ENCODE results near the gene VMP1.

VMP1 gene

GRCh38 chr17:59829217-59830006, 122.0 kb downstream of the VMP1 start:
- DNase-seq (ENCODE audit: insufficient read length, low spot score) (no peak), FAIRE-seq (no peak)
- TF ChIP-seq CTCF (IDR thresholded peaks at IDR 0.05; ENCODE audit: insufficient read depth, missing control alignments): no peak

- DNase-seq (ENCODE audit: insufficient read length, low spot score): no peak
- FAIRE-seq: no peak
Measured at GRCh38 chr17:59830007-59830630, 122.7 kb downstream of the VMP1 start.

GRCh38 chr17:59830846-59831486, 123.5 kb downstream of the VMP1 start:
- TF ChIP-seq CTCF (IDR thresholded peaks at IDR 0.05; ENCODE audit: insufficient read depth, missing control alignments): no peak
- no peak for DNase-seq (ENCODE audit: insufficient read length, low spot score)
- no peak for FAIRE-seq

More at GRCh38 chr17:59830007-59830630, 122.7 kb downstream of the VMP1 start:
- no peak for TF ChIP-seq CTCF (IDR thresholded peaks at IDR 0.05; ENCODE audit: insufficient read depth, missing control alignments)

- no peak for FAIRE-seq
- no peak for TF ChIP-seq CTCF (IDR thresholded peaks at IDR 0.05; ENCODE audit: insufficient read depth, missing control alignments)
- DNase-seq (ENCODE audit: insufficient read length, low spot score): no peak
Measured at GRCh38 chr17:59832883-59833379, 125.5 kb downstream of the VMP1 start.

- no peak for FAIRE-seq
- no peak for TF ChIP-seq CTCF (IDR thresholded peaks at IDR 0.05; ENCODE audit: insufficient read depth, missing control alignments)
- DNase-seq (ENCODE audit: insufficient read length, low spot score): no peak
Measured at GRCh38 chr17:59837308-59838051, 130.0 kb downstream of the VMP1 start.

- no peak for TF ChIP-seq CTCF (IDR thresholded peaks at IDR 0.05; ENCODE audit: insufficient read depth, missing control alignments)
- FAIRE-seq (no peak), DNase-seq (ENCODE audit: insufficient read length, low spot score) (no peak)
Measured at GRCh38 chr17:59838052-59838916, 130.8 kb downstream of the VMP1 start.

All from D721Med (cell line).